B cell (primary cell): Measurements from ENCODE around the gene MPZL1. TPM values are rescaled to one million over a fixed set of nuclear protein-coding genes. Genes with fewer than 3 reads are reported as not detected.

Source experiments
- ATAC-seq: fragments of 200-7000 bp; cut with Tn5 transposase; one replicate; pipeline ENCODE4 v1.10.0; 2021; ENCODE audit warnings: low read depth, mild to moderate bottlenecking, moderate number of reproducible peaks, moderate library complexity
- CTCF ChIA-PET: fragments of 350-600 bp; sonication (Branson Sonifier 250); formaldehyde crosslinking; loops from one replicate; lab custom pipeline; 2021; ENCODE audit warnings: antibody characterized with exemption, inconsistent platforms; lab: Charles Lee
- POLR2A ChIA-PET: fragments of 350-600 bp; sonication (Branson Sonifier 250); formaldehyde crosslinking; loops from one replicate; lab custom pipeline; 2021; ENCODE audit warnings: antibody characterized with exemption; lab: Charles Lee
- DNase-seq: peaks from one replicate; pipeline ENCODE4 v3.0.0; 2013
- H2AFZ ChIP-seq: 2 replicates; pipeline ENCODE4 v1.6.1; 2012; ENCODE audit warnings: mild to moderate bottlenecking, low read depth, low read length; ENCODE audit not compliant: insufficient read depth, poor library complexity, severe bottlenecking
- H3K27ac ChIP-seq, 2 donors: 1 replicate in 1 of 2; 2 replicates in 1 of 2; pipeline ENCODE4 v1.5.1; 2012 to 2013; ENCODE audit warnings: low read length in 2 of 2, mild to moderate bottlenecking in 2 of 2, moderate library complexity in 1 of 2
- H3K27me3 ChIP-seq, 4 experiments: fragments of 200-600 bp in 1 of 4; sonication (generic) in 1 of 4; replicated peaks in 1 of 4; 1 replicate in 2 of 4; 2 replicates in 2 of 4; pipeline versions ENCODE4 v1.6.1 to v1.7.0; 2013 to 2016; ENCODE audit warnings: low read length in 3 of 4, mild to moderate bottlenecking in 2 of 4, mixed read lengths in 1 of 4, moderate library complexity in 1 of 4; ENCODE audit not compliant: insufficient read depth in 4 of 4, control insufficient read depth in 3 of 4; ENCODE audit errors: control extremely low read depth in 1 of 4
- H3K36me3 ChIP-seq, 2 experiments: replicated peaks in 1 of 2; 1 replicate in 1 of 2; 2 replicates in 1 of 2; pipeline versions ENCODE4 v1.6.1 to v1.7.1; 2013; ENCODE audit warnings: low read length in 1 of 2; ENCODE audit not compliant: insufficient read depth in 2 of 2, control insufficient read depth in 1 of 2; ENCODE audit errors: control extremely low read depth in 1 of 2, extremely low read depth in 1 of 2
- H3K4me1 ChIP-seq, 2 donors: fragments of 200-600 bp in 1 of 2; sonication (generic) in 1 of 2; 1 replicate in 1 of 2; 2 replicates in 1 of 2; pipeline versions ENCODE4 v1.5.1 to v1.6.1; 2013 to 2017; ENCODE audit warnings: low read length in 2 of 2; ENCODE audit not compliant: control insufficient read depth in 2 of 2, insufficient read depth in 2 of 2
- H3K4me2 ChIP-seq: replicated peaks from 2 replicates; pipeline ENCODE3; 2012; ENCODE audit warnings: mild to moderate bottlenecking, low read depth, low read length; ENCODE audit not compliant: poor library complexity, severe bottlenecking
- H3K4me3 ChIP-seq, 5 experiments: fragments of 200-600 bp in 1 of 5; sonication (generic) in 1 of 5; 1 replicate in 3 of 5; 2 replicates in 2 of 5; pipeline versions ENCODE4 v1.5.1 to v1.7.0; 2011 to 2016; ENCODE audit warnings: low read length in 4 of 5, mild to moderate bottlenecking in 4 of 5, low read depth in 2 of 5, control low read depth in 1 of 5, moderate library complexity in 1 of 5; ENCODE audit not compliant: insufficient read depth in 1 of 5; ENCODE audit errors: control extremely low read depth in 1 of 5, extremely low read depth in 1 of 5
- H3K79me2 ChIP-seq: fragments of 200-600 bp; sonication (generic); one replicate; pipeline ENCODE4 v1.6.0; 2016; ENCODE audit warnings: low read length; ENCODE audit not compliant: control insufficient read depth, insufficient read depth
- H3K9ac ChIP-seq: fragments of 200-600 bp; sonication (generic); 2 replicates; pipeline ENCODE4 v1.6.1; 2017; ENCODE audit warnings: mild to moderate bottlenecking, low read length, moderate library complexity
- H3K9me3 ChIP-seq, 3 donors: one replicate each; pipeline versions ENCODE4 v1.6.1 to v1.7.1; 2013; ENCODE audit warnings: low read length in 2 of 3; ENCODE audit not compliant: control insufficient read depth in 2 of 3, insufficient read depth in 1 of 3; ENCODE audit errors: control extremely low read depth in 1 of 3
- H4K20me1 ChIP-seq: 2 replicates; pipeline ENCODE4 v1.6.0; 2012; ENCODE audit warnings: mild to moderate bottlenecking, low read length; ENCODE audit not compliant: insufficient read depth, control insufficient read depth, poor library complexity, severe bottlenecking
- H3K27ac Mint-ChIP-seq: one replicate; pipeline ENCODE4 v1.8.0; 2021; ENCODE audit warnings: mixed read lengths
- H3K27me3 Mint-ChIP-seq: one replicate; pipeline ENCODE4 v1.8.0; 2021; ENCODE audit warnings: mixed read lengths
- H3K4me1 Mint-ChIP-seq: one replicate; pipeline ENCODE4 v1.8.0; 2021; ENCODE audit warnings: mixed read lengths
- H3K4me3 Mint-ChIP-seq: one replicate; pipeline ENCODE4 v1.8.0; 2021; ENCODE audit warnings: mixed read lengths
- H3K9me3 Mint-ChIP-seq: one replicate; pipeline ENCODE4 v1.8.0; 2022; ENCODE audit warnings: mixed read lengths; ENCODE audit not compliant: insufficient read depth
- EZH2 ChIP-seq: IDR thresholded peaks from 2 replicates; pipeline ENCODE4 v1.6.1; 2012; ENCODE audit warnings: borderline replicate concordance, low read depth, mild to moderate bottlenecking, moderate library complexity, low read length; ENCODE audit not compliant: insufficient read depth, poor library complexity, severe bottlenecking
- WGBS: methylation state at CpG from one replicate; pipeline ENCODE4 v1.1.5; 2013; ENCODE audit warnings: missing lambda C conversion rate; ENCODE audit not compliant: insufficient coverage; 5-methylcytosine and 5-hydroxymethylcytosine counted together
- intact Hi-C: fragments of 100-400 bp; cut with micrococcal nuclease; formaldehyde crosslinking; loops from one replicate; pipeline ENCODE4 v1.10.0; 2022
- polyA plus RNA-seq: library from polyadenylated mRNA; depleted of rRNA; stranded (reverse); fragments of >200 nt; gene quantifications from 2 replicates; pipeline ENCODE4 v1.2.3, GENCODE V29; 2012
- total RNA-seq, 2 donors: library from RNA; stranded (reverse); fragments of 120-200 nt in 1 of 2; gene quantifications; 1 replicate in 1 of 2; 2 replicates in 1 of 2; pipeline versions ENCODE4 v1.2.3 to v1.2.4, GENCODE V29; 2013 to 2022
- TF ChIP-seq, protein P1 (sequence below): fragments of 200-600 bp; IDR thresholded peaks from one replicate; pipeline ENCODE4 v1.8.0; 2022; ENCODE audit warnings: antibody characterized with exemption, mild to moderate bottlenecking

MPZL1 gene
- total and polyA plus RNA-seq, 2 donors (not counting 1 experiment from before 2014, with no cell fraction given): 15.4 to 27.7 TPM

DNA sequence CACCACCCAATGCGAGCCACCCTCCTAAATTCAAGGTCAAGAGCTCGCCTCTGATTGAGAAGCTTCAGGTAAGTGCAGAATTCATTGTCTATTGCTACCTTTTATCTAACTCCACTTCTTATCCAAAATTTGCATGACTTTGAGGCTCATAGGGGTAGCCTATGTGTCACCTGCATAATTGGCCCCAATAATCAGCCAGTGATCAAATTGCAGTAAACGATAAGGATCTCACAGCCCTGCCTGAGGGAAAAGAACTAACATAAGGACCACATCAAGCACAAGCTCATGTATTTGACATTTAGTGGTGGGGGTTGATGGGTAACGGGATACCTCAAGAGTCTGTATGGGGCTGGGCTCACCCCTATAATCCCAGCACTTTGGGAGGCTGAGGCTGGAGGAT is 31.7 kb upstream of the MPZL1 start:
- Histone ChIP-seq H3K9ac (no peak overlapping the region), H3K27me3 (no peaks in the 10 kb centered on the region), H3K4me2 (no peak overlapping the region), H3K4me3 (no peak overlapping the region), H3K9me3 (no peaks in the 10 kb centered on the region), H3K36me3 (peaks cover 13 to 94% of the 10 kb centered on the region in 2 experiments), H3K79me2 (peaks cover 63% of the 10 kb centered on the region), H3K27ac (peak overlapping the region in 1 of 2 donors; percentile 17), H3K4me1 (peaks cover 4 to 21% of the 10 kb centered on the region in 2 donors), H4K20me1 (peaks cover 93% of the 10 kb centered on the region), H2AFZ (no peak overlapping the region)
- ChIA-PET POLR2A (interaction anchor here (0.8 to 1.7 kb wide), 2 partner anchors 24 to 73 kb away, joined by 3 read pairs; no protein-coding TSS in a partner anchor), CTCF (interaction anchor here (0.8 to 1.8 kb wide), 3 partner anchors 90 to 133 kb away, joined by 3 to 11 read pairs (median 4); no protein-coding TSS in a partner anchor)
- WGBS: no CpG with 5 or more reads among the region's 4 CpGs
- H3K27me3 Mint-ChIP-seq: no peaks in the 10 kb centered on the region
- DNase-seq (no peak), ATAC-seq (no peak)
- H3K4me3 Mint-ChIP-seq: no peak overlapping the region
- H3K9me3 Mint-ChIP-seq: no peaks in the 10 kb centered on the region
- H3K27ac Mint-ChIP-seq: no peak overlapping the region
- intact Hi-C loops: no loop called here
- peaks cover 36% of the 10 kb centered on the region for H3K4me1 Mint-ChIP-seq
- TF ChIP-seq, protein P1, sequence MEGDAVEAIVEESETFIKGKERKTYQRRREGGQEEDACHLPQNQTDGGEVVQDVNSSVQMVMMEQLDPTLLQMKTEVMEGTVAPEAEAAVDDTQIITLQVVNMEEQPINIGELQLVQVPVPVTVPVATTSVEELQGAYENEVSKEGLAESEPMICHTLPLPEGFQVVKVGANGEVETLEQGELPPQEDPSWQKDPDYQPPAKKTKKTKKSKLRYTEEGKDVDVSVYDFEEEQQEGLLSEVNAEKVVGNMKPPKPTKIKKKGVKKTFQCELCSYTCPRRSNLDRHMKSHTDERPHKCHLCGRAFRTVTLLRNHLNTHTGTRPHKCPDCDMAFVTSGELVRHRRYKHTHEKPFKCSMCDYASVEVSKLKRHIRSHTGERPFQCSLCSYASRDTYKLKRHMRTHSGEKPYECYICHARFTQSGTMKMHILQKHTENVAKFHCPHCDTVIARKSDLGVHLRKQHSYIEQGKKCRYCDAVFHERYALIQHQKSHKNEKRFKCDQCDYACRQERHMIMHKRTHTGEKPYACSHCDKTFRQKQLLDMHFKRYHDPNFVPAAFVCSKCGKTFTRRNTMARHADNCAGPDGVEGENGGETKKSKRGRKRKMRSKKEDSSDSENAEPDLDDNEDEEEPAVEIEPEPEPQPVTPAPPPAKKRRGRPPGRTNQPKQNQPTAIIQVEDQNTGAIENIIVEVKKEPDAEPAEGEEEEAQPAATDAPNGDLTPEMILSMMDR: no peak
- TF ChIP-seq EZH2: no peak

DNA sequence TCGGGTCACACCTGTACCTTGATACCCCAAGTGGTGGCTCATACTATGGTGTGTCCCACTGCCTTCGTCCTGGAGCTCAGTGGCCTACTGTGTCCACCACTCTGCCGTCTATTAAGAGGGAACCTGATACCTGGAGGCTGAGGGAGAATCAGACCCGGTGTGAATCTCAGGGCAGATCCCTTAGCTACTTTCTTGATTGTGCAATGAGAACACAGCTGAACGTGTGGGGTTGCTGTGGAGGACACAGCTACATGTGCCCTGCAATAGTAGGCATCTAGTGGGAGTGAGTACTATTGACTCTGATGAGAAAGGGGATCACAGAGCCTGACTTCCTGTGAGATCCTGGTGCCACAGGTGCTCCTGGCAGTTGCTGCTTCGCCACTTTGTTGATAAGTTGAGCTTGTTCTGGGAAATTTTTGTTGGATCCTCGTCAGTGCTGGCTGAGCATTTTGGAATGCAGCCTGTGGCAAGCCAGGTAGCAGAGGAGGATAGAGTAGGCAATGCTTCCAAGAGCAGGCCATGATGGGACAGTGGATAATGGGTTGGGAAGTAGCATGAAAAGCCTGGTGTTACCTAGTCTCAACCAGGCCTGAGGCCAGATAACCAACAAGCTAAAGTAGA is 28.2 kb upstream of the MPZL1 start:
- Mint-ChIP-seq H3K9me3 (no peaks in the 10 kb centered on the region), H3K4me3 (no peak overlapping the region), H3K27me3 (no peaks in the 10 kb centered on the region), H3K4me1 (peaks cover 16% of the 10 kb centered on the region), H3K27ac (peak overlapping the region; percentile 56)
- Histone ChIP-seq H3K79me2 (peaks cover 67% of the 10 kb centered on the region), H3K36me3 (peaks cover 7 to 97% of the 10 kb centered on the region in 2 experiments), H3K9me3 (no peaks in the 10 kb centered on the region), H3K27ac (no peak overlapping the region), H3K4me2 (no peak overlapping the region), H3K4me3 (no peak overlapping the region), H3K9ac (no peak overlapping the region), H3K4me1 (peaks cover 0 to under 1% of the 10 kb centered on the region in 2 donors), H2AFZ (no peak overlapping the region), H4K20me1 (peaks cover 98% of the 10 kb centered on the region), H3K27me3 (no peaks in the 10 kb centered on the region)
- TF ChIP-seq, protein P1: no peak
- no peak for TF ChIP-seq EZH2
- DNase-seq (no peak), ATAC-seq (no peak)
- intact Hi-C loops: no loop called here
- 96% methylated on average over 6 of the region's 7 CpGs for WGBS
- ChIA-PET POLR2A (interaction anchor here (0.6 to 0.7 kb wide), 2 partner anchors 10 to 16 kb away, joined by 3 to 9 read pairs; no protein-coding TSS in a partner anchor), CTCF (interaction anchor here (1.8 to 3.7 kb wide), 3 partner anchors 12 to 93 kb away, joined by 5 to 20 read pairs (median 10); no protein-coding TSS in a partner anchor)
